GM19463 (cell line): ENCODE data around the gene NAT10.
A peak's percentile ranks its signal among the peaks of the same experiment; 100 is the strongest.
"Not testable (repeated sequence)": the region's sequence is repeated elsewhere in the genome, so short reads cannot be mapped to it uniquely, and the experiment has no call there.

Experiments used
- ATAC-seq: cut with Tn5 transposase; IDR thresholded peaks from one replicate; pipeline ENCODE4 v1.9.1; 2021; ENCODE audit warnings: mild to moderate bottlenecking, moderate library complexity; ENCODE audit not compliant: unreplicated experiment

NAT10 gene

GRCh38 chr11:34166806-34167740, 61.6 kb downstream of the NAT10 start:
- ATAC-seq, result no peak

DNA sequence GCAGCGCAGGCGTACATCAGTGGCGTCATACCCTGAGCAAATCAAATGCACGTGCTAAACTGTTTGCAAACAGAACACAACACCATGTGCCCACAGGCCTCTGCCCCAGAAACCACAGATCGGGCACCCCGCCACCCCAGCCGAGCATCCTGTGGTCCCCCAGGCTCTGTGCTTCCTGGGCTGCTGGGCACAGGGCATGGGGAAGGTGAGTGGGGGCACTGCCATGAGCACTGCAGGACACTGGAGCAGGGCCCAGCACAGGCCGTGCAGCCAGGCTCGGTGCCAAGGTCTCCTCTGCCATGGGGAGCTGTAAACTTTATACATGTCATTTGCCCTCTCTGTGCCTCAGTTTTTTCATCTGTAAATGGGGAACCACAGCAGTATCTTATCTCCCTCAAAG, 62.5 kb downstream of the NAT10 start:
- ATAC-seq, result no peak

GRCh38 chr11:34168642-34169420, 63.4 kb downstream of the NAT10 start:
- no peak for ATAC-seq

DNA sequence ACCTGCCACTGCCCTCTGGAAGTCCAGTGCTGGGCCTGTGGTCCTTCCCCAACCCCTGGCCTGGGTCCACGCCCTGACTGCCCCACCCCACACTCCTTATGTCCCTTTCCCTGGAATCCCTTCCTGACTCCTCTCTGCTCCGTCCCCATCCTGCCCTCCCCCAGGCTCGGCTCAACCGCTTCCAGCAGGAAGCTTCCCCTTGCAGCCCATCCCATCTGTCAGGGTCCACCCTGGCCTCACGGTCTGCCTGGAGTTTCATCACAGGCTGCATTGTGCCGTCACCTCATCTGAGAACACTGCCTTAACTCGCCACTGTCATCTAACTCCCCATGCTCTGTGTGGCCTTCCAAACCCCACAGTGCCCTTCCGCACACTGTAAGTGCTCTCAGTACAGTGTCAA, 64.3 kb downstream of the NAT10 start:
- ATAC-seq, result no peak

GRCh38 chr11:34173050-34173449, 67.6 kb downstream of the NAT10 start:
- ATAC-seq, result no peak

DNA sequence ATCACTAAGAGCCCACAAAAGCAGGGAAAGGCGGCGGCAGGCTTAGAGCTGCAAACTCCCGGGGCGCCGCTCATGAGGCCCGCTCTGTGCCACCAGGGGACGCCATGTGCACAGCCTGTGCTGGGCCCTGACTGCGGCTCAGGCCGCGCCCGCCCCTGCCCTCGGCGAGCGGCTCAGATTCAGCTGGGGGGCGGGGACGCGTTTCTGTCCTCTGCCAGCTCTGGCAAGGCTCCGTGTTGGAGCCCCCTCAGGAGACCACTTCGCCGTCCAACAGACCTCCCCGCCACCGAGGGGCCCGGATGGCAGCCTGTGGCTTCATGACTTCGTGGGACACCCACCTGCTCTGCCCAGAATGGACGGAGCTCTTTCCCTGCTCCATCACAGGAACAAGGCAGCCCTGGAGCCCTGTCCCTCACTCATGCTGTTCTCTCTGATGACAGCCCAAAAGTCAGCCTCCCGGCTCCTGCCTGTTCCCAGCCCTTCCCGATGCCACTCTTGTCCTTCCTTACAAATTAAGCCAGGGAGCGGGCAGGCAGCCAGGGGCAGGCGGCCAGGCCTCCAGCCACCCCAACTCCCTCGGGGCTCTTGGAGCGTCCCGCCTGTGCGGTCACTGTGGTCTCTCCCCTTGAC, 69.1 kb downstream of the NAT10 start:
- ATAC-seq, result peak; percentile 89

- peak; percentile 36 for ATAC-seq
These were observed 70.0 kb downstream of the NAT10 start for GRCh38 chr11:34175284-34176019.

DNA sequence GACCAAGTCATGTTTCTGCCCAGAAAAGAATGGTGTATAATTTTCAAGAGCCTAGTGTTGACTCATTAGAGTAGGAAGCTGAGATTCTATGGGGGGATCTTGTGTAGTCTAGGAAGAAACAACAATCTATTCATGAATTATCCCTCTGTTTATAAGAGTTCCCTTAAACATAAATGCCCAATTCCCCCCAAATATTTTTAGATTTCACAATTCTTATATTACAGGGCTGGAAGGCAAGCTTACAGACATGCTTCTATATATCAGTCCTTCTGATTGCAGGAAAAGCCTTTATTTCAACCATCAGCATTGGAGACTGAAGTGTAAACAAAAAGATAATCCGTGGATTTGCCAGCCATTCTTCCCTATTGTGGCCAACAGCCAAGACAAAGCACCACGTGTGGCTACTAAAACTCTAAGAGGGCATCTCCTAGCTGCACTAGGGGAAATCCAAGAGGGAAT, 71.4 kb downstream of the NAT10 start:
- ATAC-seq, result no peak

DNA sequence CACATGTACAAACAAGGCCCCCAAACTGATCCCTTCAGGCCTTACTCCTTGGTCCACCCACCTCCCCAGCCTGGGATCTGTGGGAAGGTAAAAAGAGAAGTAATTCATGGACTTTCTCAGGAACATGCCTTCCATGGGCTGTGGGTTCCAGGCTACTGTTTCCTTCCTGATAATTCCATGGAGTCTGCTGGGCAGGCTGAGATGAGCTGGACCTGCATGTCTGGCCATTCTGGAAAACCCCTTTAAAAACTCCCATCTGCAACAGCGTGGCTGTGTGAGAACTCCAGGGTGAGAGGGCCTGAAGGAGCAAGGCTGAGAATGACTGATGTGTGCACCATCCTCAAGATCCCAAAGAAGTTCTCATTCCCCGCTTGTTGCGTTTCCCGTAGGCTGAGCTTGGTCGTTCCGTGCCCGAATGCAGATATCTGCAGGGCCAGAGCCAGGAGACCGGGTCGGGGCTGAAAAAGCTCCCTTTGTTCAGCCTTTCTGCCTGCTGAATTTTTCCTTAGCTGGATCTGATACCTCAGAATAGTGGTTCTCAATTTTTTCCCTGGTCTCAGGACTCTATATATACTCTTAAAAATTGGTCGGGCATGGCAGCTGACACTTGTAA, 72.9 kb downstream of the NAT10 start:
- ATAC-seq, result no peak

- no peak for ATAC-seq
These were observed 73.7 kb downstream of the NAT10 start for GRCh38 chr11:34179026-34179675.

DNA sequence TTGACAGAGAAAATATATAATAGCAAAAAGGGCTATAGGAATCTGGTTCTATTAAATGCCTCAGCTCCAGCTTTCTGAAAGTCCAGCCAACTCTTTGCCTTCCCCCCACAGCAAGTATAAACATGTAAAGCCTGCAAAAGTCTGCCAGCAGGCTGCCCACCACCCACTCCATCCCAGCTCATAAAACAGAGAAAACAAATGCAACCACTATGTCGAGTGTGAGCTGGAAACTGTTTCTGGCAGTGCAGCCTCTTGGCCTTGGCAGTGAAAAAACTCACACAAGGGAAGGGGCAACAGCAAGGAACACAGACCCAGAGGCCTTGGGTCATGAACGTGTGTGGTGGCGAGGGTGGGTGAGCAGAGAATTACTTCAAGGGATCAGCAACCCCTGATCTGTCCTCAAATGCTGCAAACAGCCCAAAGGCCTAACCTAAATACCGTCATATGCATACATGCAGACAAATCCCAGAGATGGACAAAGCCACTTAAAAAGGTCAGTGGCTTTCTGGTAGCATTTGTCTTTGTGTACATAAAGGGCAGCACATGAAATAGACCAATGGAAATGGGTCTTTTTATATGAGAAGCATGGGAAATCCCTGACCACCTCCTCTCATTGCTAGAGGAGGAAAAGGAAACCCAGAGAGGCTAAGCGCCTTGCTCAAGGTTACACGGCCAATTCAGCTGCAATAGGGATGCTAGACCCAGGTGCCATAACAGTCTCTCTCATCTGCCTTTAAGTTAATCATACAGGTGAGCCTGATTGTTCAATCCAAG, 74.8 kb downstream of the NAT10 start:
- peak; percentile 57 for ATAC-seq

- ATAC-seq, result not testable (repeated sequence)
These were observed 75.4 kb downstream of the NAT10 start for GRCh38 chr11:34180814-34181165.

GRCh38 chr11:34181251-34181650, 75.8 kb downstream of the NAT10 start:
- ATAC-seq, result no peak

- ATAC-seq, result no peak
These were observed 76.5 kb downstream of the NAT10 start for GRCh38 chr11:34181856-34182405.

- ATAC-seq, result no peak
These were observed 77.0 kb downstream of the NAT10 start for GRCh38 chr11:34182425-34182824.

GRCh38 chr11:34182921-34183685, 77.7 kb downstream of the NAT10 start:
- ATAC-seq, result no peak

DNA sequence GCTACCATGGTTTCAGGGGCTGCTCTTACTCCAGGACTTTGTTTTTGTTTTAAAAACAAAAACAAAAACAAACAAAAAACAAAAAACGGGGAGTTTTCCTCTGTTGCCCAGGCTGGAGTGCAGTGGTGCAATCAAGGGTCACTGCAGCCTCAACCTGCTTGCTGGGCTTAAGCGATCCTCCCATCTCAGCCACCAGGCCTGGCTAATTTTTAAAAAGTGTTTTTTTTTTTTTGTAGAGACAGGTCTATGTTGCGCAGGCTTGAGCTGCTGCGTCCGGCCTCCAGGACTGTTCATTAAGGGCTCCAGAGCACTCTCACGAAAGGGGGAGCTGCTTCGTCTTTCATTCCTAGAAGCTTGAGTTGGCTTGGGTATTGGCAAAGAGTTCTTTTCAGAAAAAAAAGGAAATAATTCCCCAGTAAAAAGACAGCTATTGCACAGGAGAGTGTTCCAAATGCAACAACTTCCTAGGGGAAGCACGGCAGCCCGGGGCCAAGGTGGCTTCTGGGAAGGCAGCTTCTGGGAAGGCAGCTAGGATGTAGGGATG, 78.5 kb downstream of the NAT10 start:
- ATAC-seq, result no peak

DNA sequence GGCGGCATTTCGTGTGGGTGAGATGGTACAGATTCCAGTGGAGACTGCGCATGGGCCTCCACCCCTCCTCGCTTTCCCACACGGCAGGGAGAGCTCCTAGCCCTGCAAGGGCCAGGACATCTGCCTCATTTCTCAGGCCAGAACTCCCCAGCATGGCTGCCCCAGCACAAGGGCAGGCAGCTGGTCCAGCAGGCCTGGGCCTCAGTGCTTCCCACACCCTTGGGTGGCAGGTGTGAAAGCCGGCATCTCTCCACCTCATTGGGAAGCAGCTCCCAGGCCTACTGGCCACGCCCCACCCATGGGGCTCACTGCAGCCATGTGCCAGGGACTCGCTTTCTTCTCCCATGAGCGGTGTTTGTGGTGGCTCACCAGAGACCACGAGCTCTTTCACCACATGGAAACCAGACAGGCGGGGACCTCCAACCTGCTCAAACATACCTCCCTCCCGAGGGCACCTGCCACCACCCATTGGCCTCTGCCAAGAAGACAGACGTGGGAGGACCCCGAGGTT, 79.1 kb downstream of the NAT10 start:
- ATAC-seq, result no peak
